ENCODE measurements around the gene RAPGEF3. TPM values are rescaled to one million over a fixed set of nuclear protein-coding genes. Genes with fewer than 3 reads are reported as not detected.

Gene RAPGEF3
- total and polyA plus RNA-seq, 4 donors: 1.3 to 4.3 (median 1.4) TPM

DNA sequence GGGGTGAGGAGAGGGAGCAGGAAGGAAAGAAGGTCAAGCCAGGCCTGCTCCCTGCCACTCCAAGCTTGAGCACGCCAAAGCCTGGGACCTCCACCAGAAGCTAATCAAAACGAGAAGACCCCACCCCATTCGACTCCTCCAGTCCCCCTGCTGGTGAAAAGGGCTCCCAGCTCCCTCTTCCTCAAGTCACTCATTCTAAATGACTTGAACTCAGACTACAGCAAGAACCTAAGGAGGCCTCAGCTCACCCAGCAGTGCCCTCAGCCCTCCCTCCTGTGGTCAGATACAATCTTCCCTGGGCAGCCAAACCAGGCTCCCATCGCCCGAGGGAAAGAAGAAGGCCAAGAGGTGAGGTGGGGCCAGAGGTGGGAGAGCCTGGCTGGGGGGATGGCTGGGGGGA lies 43.6 kb upstream of the RAPGEF3 start (continued):
- TF ChIP-seq REST (IDR thresholded peaks at IDR 0.05): no peak
- TF ChIP-seq FOXA2 (IDR thresholded peaks at IDR 0.05): no peak
- TF ChIP-seq YY1 (IDR thresholded peaks at IDR 0.05): no peak
- TF ChIP-seq FOXA1 (IDR thresholded peaks at IDR 0.05): no peak
- no peak for TF ChIP-seq JUND (IDR thresholded peaks at IDR 0.05)
- TF ChIP-seq, protein P1, sequence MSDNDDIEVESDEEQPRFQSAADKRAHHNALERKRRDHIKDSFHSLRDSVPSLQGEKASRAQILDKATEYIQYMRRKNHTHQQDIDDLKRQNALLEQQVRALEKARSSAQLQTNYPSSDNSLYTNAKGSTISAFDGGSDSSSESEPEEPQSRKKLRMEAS (IDR thresholded peaks at IDR 0.05): no peak
- TF ChIP-seq TAF1 (conservative IDR thresholded peaks at IDR 0.05): no peak

DNA sequence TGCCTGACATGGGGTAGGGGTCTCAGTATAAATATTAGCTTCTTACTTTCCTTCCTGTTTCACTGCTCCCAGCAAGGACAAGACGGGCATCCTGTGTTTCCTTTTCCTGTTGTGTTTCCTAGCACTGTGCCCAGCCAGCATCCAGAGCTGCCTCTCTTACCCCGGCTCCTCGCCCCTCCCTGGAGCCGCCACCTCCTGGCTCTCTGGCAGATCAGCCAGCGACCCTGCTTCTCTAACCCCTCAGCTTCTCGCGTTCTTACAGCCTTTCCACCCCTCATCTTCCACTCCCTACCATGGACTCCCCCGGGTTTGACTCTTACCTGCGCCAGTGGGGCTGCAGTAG lies 43.2 kb upstream of the RAPGEF3 start:
- WGBS: 65% methylated on average over 9 of the region's 9 CpGs
- no peak for TF ChIP-seq ATF3 (IDR thresholded peaks at IDR 0.05)
- no peak for TF ChIP-seq YY1 (IDR thresholded peaks at IDR 0.05)
- TF ChIP-seq EGR1 (IDR thresholded peaks at IDR 0.05; ENCODE audit: low read depth in 2 of 2): no peak
- TF ChIP-seq RXRA (IDR thresholded peaks at IDR 0.05): no peak
- TF ChIP-seq REST (IDR thresholded peaks at IDR 0.05): no peak
- Histone ChIP-seq H3K9ac (ENCODE audit: low read depth in 1 of 2, low read length in 2 of 2) (peak overlapping the region in 1 of 2 donors; percentile 46), H3K4me3 (ENCODE audit: low read depth in 1 of 3, low read length in 3 of 3) (no peak overlapping the region), H3K27ac (ENCODE audit: low read depth in 1 of 2, low read length in 2 of 2) (peak overlapping the region; percentile 22 to 35), H3K27me3 (ENCODE audit: control insufficient read depth in 4 of 4, insufficient read depth in 4 of 4, low read length in 3 of 4) (no peaks in the 10 kb centered on the region), H3K36me3 (ENCODE audit: control insufficient read depth in 4 of 4, insufficient read depth in 3 of 4, low read depth in 1 of 4, low read length in 3 of 4) (peaks cover 0 to 2% (median 0%) of the 10 kb centered on the region in 4 donors), H3K9me3 (ENCODE audit: control insufficient read depth in 4 of 4, low read length in 3 of 4) (no peaks in the 10 kb centered on the region), H3K4me1 (ENCODE audit: control insufficient read depth in 4 of 4, insufficient read depth in 4 of 4, low read length in 3 of 4) (peaks cover 0 to 18% (median 5%) of the 10 kb centered on the region in 4 donors)
- no peak for DNase-seq (ENCODE audit: low spot score)

GRCh38 chr12:47801170-47801903 lies 42.7 kb upstream of the RAPGEF3 start:
- 75% methylated on average over 7 of the region's 7 CpGs for WGBS
- TF ChIP-seq CTCF (IDR thresholded peaks at IDR 0.05; ENCODE audit: low read depth, low read length, missing input control) (peak; percentile 17), EGR1 (IDR thresholded peaks at IDR 0.05; ENCODE audit: low read depth in 2 of 2) (no peak), RAD21 (IDR thresholded peaks at IDR 0.05) (peak in 1 of 2 donors; percentile 35), ATF3 (IDR thresholded peaks at IDR 0.05) (no peak), TAF1 (conservative IDR thresholded peaks at IDR 0.05) (no peak)
- Histone ChIP-seq H3K9ac (ENCODE audit: low read depth in 1 of 2, low read length in 2 of 2) (peak overlapping the region in 1 of 2 donors; percentile 46), H3K4me3 (ENCODE audit: low read depth in 1 of 3, low read length in 3 of 3) (no peak overlapping the region), H3K27me3 (ENCODE audit: control insufficient read depth in 4 of 4, insufficient read depth in 4 of 4, low read length in 3 of 4) (no peaks in the 10 kb centered on the region), H3K4me1 (ENCODE audit: control insufficient read depth in 4 of 4, insufficient read depth in 4 of 4, low read length in 3 of 4) (peaks cover 0 to 18% (median 5%) of the 10 kb centered on the region in 4 donors), H3K9me3 (ENCODE audit: control insufficient read depth in 4 of 4, low read length in 3 of 4) (no peaks in the 10 kb centered on the region), H3K36me3 (ENCODE audit: control insufficient read depth in 4 of 4, insufficient read depth in 3 of 4, low read depth in 1 of 4, low read length in 3 of 4) (peaks cover 0 to 2% (median 0%) of the 10 kb centered on the region in 4 donors), H3K27ac (ENCODE audit: low read depth in 1 of 2, low read length in 2 of 2) (peak overlapping the region; percentile 22 to 29)
- no peak for DNase-seq (ENCODE audit: low spot score)
